SK-N-SH (cell line): Measurements from ENCODE around the gene FBXO42. TPM values are rescaled to one million over a fixed set of nuclear protein-coding genes. Genes with fewer than 3 reads are reported as not detected.

Experiments
- CTCF ChIA-PET: fragments of 300-600, 350-600 bp; formaldehyde crosslinking; extraction: SDS; loops from one replicate; lab custom pipeline; 2021; lab: Yijun Ruan, JAX
- POLR2A ChIA-PET: fragments of 350-600 bp; sonication (Branson Sonifier 250); formaldehyde crosslinking; extraction: SDS; loops from one replicate; lab custom pipeline; 2020; ENCODE audit warnings: antibody characterized with exemption, inconsistent platforms; lab: Yijun Ruan, JAX
- DNase-seq: peaks from one replicate; pipeline ENCODE4 v3.0.0; 2012
- H2AFZ ChIP-seq: fragments of 200-600 bp; sonication (generic); 2 replicates; pipeline ENCODE4 v1.8.1; 2016; ENCODE audit warnings: antibody characterized with exemption, mild to moderate bottlenecking, low read depth
- H3F3A ChIP-seq: fragments of 200-600 bp; sonication (generic); replicated peaks from 2 replicates; pipeline ENCODE3; 2016; ENCODE audit warnings: antibody characterized with exemption, mild to moderate bottlenecking; ENCODE audit not compliant: insufficient read depth
- H3K27ac ChIP-seq, 2 experiments: fragments of 200-500 bp in 1 of 2; fragments of 200-600 bp in 1 of 2; sonication (Bioruptor generic) in 1 of 2; sonication (generic), shearing (Covaris generic) in 1 of 2; 2 replicates each; pipeline versions ENCODE4 v1.5.1 to v1.6.1; 2014 to 2016; ENCODE audit warnings: low read depth in 2 of 2, inconsistent platforms in 1 of 2, low read length in 1 of 2, mild to moderate bottlenecking in 1 of 2, mixed read lengths in 1 of 2
- H3K27me3 ChIP-seq: fragments of 200-600 bp; sonication (generic), shearing (Covaris generic); 2 replicates; pipeline ENCODE4 v1.6.1; 2016; ENCODE audit warnings: mixed run types; ENCODE audit not compliant: insufficient read depth
- H3K36me3 ChIP-seq, 2 experiments: fragments of 200-500 bp in 1 of 2; fragments of 200-600 bp in 1 of 2; sonication (Bioruptor generic) in 1 of 2; sonication (generic) in 1 of 2; replicated peaks in 1 of 2; 2 replicates each; pipeline versions ENCODE3 to v1.5.1; 2014 to 2016; ENCODE audit warnings: low read length in 1 of 2, mild to moderate bottlenecking in 1 of 2; ENCODE audit not compliant: insufficient read depth in 2 of 2, control insufficient read depth in 1 of 2
- H3K4me1 ChIP-seq, 2 experiments: fragments of 200-500 bp in 1 of 2; fragments of 200-600 bp in 1 of 2; sonication (Bioruptor generic) in 1 of 2; sonication (generic), shearing (Covaris generic) in 1 of 2; 2 replicates each; pipeline versions ENCODE4 v1.5.1 to v1.6.1; 2014 to 2016; ENCODE audit warnings: low read depth in 1 of 2, low read length in 1 of 2, mixed run types in 1 of 2; ENCODE audit not compliant: insufficient read depth in 2 of 2, control insufficient read depth in 1 of 2
- H3K4me2 ChIP-seq: fragments of 200-600 bp; sonication (generic), shearing (Covaris generic); 2 replicates; pipeline ENCODE4 v1.6.1; 2017; ENCODE audit warnings: mixed run types
- H3K4me3 ChIP-seq, 2 experiments: fragments of 200-500 bp in 1 of 2; fragments of 200-600 bp in 1 of 2; sonication (Bioruptor generic) in 1 of 2; sonication (generic), shearing (Covaris generic) in 1 of 2; 2 replicates each; pipeline versions ENCODE4 v1.5.1 to v1.8.1; 2014 to 2016; ENCODE audit warnings: low read depth in 2 of 2, inconsistent platforms in 1 of 2, low read length in 1 of 2, mild to moderate bottlenecking in 1 of 2, mixed read lengths in 1 of 2, moderate library complexity in 1 of 2
- H3K79me2 ChIP-seq: fragments of 200-600 bp; sonication (generic); 2 replicates; pipeline ENCODE4 v1.8.1; 2017; ENCODE audit warnings: mild to moderate bottlenecking; ENCODE audit not compliant: insufficient read depth
- H3K9ac ChIP-seq: fragments of 200-600 bp; sonication (generic); 2 replicates; pipeline ENCODE4 v1.6.1; 2017; ENCODE audit warnings: mixed run types
- H3K9me2 ChIP-seq: fragments of 200-600 bp; sonication (generic); 2 replicates; pipeline ENCODE4 v1.6.1; 2017; ENCODE audit warnings: mixed run types
- H3K9me3 ChIP-seq: fragments of 200-600 bp; sonication (generic); 2 replicates; pipeline ENCODE4 v1.6.1; 2017; ENCODE audit warnings: mixed run types, mild to moderate bottlenecking, moderate library complexity
- H4K20me1 ChIP-seq: fragments of 200-600 bp; sonication (generic); 2 replicates; pipeline ENCODE4 v1.6.1; 2017; ENCODE audit warnings: mild to moderate bottlenecking, mixed run types; ENCODE audit not compliant: insufficient read depth
- CHD2 ChIP-seq: fragments of 150-350 bp; IDR thresholded peaks from 2 replicates; pipeline ENCODE4 v1.6.1; 2018; ENCODE audit warnings: low read length; ENCODE audit not compliant: partially characterized antibody
- ELF1 ChIP-seq: IDR thresholded peaks from 2 replicates; pipeline ENCODE4 v1.4.0; 2012
- EP300 ChIP-seq, 2 experiments: IDR thresholded peaks; 2 replicates each; pipeline versions ENCODE4 v1.4.0 to v1.6.1; 2012; ENCODE audit warnings: borderline replicate concordance in 1 of 2, low read depth in 1 of 2, low read length in 1 of 2
- EZH2phosphoT487 ChIP-seq: fragments of 200-600 bp; sonication (generic); IDR thresholded peaks from 2 replicates; pipeline ENCODE4 v1.6.1; 2017; ENCODE audit warnings: low read depth, mixed run types, mild to moderate bottlenecking, antibody characterized with exemption, moderate library complexity, borderline replicate concordance
- GATA2 ChIP-seq: sonication (generic); formaldehyde crosslinking; IDR thresholded peaks from 2 replicates; pipeline ENCODE4 v1.5.0; 2020; ENCODE audit warnings: mild to moderate bottlenecking, missing genetic modification reagents
- JUND ChIP-seq: IDR thresholded peaks from 2 replicates; pipeline ENCODE4 v1.4.0; 2012
- MAX ChIP-seq: IDR thresholded peaks from 2 replicates; pipeline ENCODE4 v1.4.0; 2012; ENCODE audit warnings: low read depth
- MEF2A ChIP-seq: IDR thresholded peaks from 2 replicates; pipeline ENCODE4 v1.4.0; 2012; ENCODE audit warnings: low read depth, borderline replicate concordance
- MXI1 ChIP-seq: IDR thresholded peaks from 2 replicates; pipeline ENCODE4 v1.6.1; 2012; ENCODE audit warnings: mild to moderate bottlenecking, low read depth, low read length, improper control_type of control experiment
- NFIC ChIP-seq: IDR thresholded peaks from 2 replicates; pipeline ENCODE4 v1.4.0; 2012; ENCODE audit warnings: borderline replicate concordance
- POLR2AphosphoS5 ChIP-seq: IDR thresholded peaks from 2 replicates; pipeline ENCODE4 v1.6.1; 2012; ENCODE audit warnings: low read depth, low read length
- RCOR1 ChIP-seq: fragments of 150-350 bp; IDR thresholded peaks from 2 replicates; pipeline ENCODE4 v1.6.1; 2017; ENCODE audit warnings: antibody characterized with exemption, low read length
- REST ChIP-seq: IDR thresholded peaks from 2 replicates; pipeline ENCODE4 v1.6.1; 2012; ENCODE audit warnings: mild to moderate bottlenecking, low read depth, low read length, moderate library complexity
- RFX5 ChIP-seq: IDR thresholded peaks from 2 replicates; pipeline ENCODE4 v1.6.1; 2012; ENCODE audit warnings: mild to moderate bottlenecking, improper control_type of control experiment, low read length
- RXRA ChIP-seq: IDR thresholded peaks from 2 replicates; pipeline ENCODE4 v1.4.0; 2012; ENCODE audit warnings: low read depth, mild to moderate bottlenecking, borderline replicate concordance
- TAF1 ChIP-seq: IDR thresholded peaks from 2 replicates; pipeline ENCODE4 v1.6.1; 2012; ENCODE audit warnings: low read depth, mild to moderate bottlenecking, low read length, moderate library complexity, borderline replicate concordance
- TCF12 ChIP-seq: IDR thresholded peaks from 2 replicates; pipeline ENCODE4 v1.4.0; 2012
- USF1 ChIP-seq: IDR thresholded peaks from 2 replicates; pipeline ENCODE4 v1.4.0; 2012; ENCODE audit warnings: low read depth, borderline replicate concordance
- USF2 ChIP-seq: fragments of 150-350 bp; IDR thresholded peaks from 2 replicates; pipeline ENCODE4 v1.6.1; 2017; ENCODE audit warnings: antibody characterized with exemption, low read length, low read depth, borderline replicate concordance
- YY1 ChIP-seq: IDR thresholded peaks from 2 replicates; pipeline ENCODE4 v1.4.0; 2012; ENCODE audit warnings: low read depth, mild to moderate bottlenecking
- WGBS: methylation state at CpG from one replicate; pipeline ENCODE4 v1.1.6; 2017; ENCODE audit warnings: low lambda C conversion rate; 5-methylcytosine and 5-hydroxymethylcytosine counted together
- polyA plus RNA-seq, 3 experiments: library from polyadenylated mRNA; depleted of rRNA; stranded (reverse); fragments of >200 nt; gene quantifications; 2 replicates each; pipeline ENCODE4 v1.2.3, GENCODE V29; 2012

FBXO42 gene
- polyA plus RNA-seq, 1 of the 3 experiments (the other 2 are of a cell fraction): 8.6 TPM

- Histone ChIP-seq H3K79me2 (peaks cover 43% of the 10 kb centered on the region), H3K9me3 (no peaks in the 10 kb centered on the region), H3K9ac (no peak overlapping the region), H3K9me2 (no peaks in the 10 kb centered on the region), H3K4me2 (no peak overlapping the region), H3K36me3 (peaks cover 12 to 52% of the 10 kb centered on the region in 2 experiments), H3K27ac (no peak overlapping the region; a peak in 1 of 4 replicates), H3K4me3 (no peak overlapping the region), H3K4me1 (peaks cover 2 to 12% of the 10 kb centered on the region in 2 experiments; a peak in 3 of 4 replicates), H3K27me3 (no peaks in the 10 kb centered on the region), H3F3A (peaks cover 2% of the 10 kb centered on the region), H2AFZ (no peak overlapping the region), H4K20me1 (peaks cover 24% of the 10 kb centered on the region)
- TF ChIP-seq USF1 (no peak), CHD2 (no peak), GATA2 (no peak), NFIC (no peak), TAF1 (no peak), JUND (no peak), EZH2phosphoT487 (no peak), YY1 (no peak), REST (no peak), MAX (no peak), RXRA (no peak), MEF2A (no peak), POLR2AphosphoS5 (no peak), USF2 (no peak), RFX5 (no peak), EP300 (IDR thresholded peaks at IDR 0.05; ENCODE audit: borderline replicate concordance in 1 of 2, low read depth in 1 of 2, low read length in 1 of 2) (no peak), ELF1 (no peak), MXI1 (no peak), RCOR1 (no peak), TCF12 (no peak)
- ChIA-PET CTCF (no interaction called here), POLR2A (no interaction called here)
- no peak for DNase-seq
- 75% methylated on average over 5 of the region's 5 CpGs for WGBS
Measured at GRCh38 chr1:16397120-16397519, 44.8 kb upstream of the FBXO42 start.
